Nucleus accumbens (tissue), 56 donors: ENCODE measurements around the gene PLVAP.

Experiments used
- DNase-seq, 56 donors: peaks; one replicate each; lab custom pipeline; 2025; lab: John Stamatoyannopoulos, UW

Gene PLVAP

DNA sequence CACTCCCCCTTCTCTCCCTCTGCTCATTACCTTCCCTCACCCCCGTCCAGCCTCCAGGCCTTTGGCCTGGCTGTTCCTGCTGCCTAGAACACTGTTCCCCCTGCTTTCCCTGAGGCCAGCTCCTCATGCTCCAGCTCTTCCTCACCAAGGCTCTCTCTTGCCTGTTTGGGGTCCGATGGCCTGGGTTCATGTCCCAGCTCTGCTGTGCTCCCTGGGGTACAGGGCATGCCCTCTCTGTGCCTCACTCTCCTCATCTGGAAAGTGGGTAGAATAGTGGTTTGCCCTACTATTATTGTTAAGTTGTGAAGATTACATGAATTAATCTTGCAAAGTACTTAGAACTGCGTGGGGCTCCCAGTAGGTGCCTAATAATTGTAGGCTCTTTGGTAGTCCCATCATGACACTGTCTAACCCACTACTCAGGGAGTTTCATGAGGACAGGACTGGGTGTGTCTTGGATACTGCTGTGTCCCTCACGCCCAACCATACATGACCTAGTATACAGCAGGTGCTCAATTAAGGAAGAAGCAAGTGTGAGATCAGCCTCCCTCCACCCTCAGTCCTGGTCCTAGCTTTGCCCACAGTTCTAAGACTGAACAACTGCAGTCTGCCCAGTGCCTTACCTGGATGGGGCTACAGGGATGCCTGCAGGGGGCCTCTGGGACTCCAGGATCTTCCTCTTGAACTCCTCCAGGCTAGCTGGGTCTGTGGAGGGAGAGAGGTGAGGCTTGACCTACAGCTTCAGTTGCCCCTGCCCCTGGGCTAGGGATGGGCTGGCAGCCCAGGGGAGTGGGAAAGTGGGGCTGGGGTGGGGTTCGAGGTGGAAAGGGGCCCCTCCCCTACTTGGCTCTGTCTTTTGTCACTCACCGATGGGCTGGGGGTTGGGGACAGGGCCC, 17.0 kb downstream of the PLVAP start:
- DNase-seq = no peak

DNA sequence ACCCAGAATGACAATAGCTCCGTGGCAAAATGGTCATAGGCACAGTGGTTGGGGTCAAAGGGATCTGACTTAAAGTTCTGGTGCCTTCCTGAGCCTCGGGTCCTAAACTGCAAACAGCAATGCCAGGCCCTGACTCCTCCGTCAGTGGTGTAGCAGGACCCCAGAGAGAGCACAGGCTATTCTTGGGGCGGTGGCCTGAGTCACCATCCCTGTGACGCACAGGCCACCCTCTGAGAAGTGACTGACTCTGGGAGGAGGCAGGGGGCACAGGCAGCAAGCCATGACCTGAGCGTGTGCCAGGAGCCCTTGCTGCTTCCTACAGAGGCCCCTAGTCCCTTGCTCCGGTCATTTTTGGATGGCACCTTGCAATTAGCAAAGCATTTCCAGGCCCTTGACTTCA, 18.7 kb downstream of the PLVAP start:
- DNase-seq = no peak

DNA sequence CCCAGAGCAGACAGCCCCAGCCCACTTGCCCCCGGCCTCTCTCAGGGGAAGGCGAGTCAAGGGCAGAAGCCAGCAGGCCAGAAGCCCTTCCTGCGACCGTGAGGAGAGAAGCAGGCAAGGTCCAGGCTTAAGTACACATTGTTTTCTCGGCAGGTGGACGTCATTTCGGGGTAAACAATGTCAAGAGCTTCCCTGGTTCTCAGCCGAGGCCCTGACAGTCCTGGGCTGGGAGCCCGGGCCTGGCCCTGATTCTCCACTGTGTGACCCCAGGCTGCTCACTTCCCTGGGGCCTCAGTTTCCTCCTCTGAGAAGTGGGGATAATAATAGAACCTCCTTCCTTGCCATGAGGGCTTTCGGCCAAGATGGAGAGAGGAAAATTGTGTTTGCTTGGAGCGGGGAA, 19.4 kb downstream of the PLVAP start:
- no peak for DNase-seq

DNA sequence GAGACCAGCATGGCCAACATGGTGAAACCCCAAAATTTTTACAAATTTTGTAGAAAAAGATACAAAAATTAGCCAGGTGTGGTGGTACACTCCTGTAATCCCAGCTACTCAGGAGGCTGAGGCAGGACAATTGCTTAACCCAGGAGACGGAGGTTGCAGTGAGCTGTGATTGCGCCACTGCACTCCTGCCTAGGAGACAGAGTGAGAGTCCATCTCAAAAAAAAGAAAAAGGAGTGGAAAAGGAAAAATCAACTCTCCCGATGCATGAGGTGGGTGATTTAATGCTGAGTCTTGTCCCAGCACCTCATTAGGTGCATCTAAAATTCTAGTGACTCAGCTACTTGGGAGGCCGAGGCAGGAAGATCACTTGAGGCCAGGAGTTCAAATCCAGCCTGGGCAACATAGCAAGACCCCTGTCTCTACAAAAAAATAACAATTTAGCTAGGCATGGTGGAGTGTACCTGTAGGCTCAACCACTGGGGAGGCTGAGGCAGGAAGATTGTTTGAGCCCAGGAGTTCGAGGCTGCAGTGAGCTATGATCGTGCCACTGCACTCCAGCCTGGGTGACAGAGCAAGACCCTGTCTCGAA, 20.0 kb downstream of the PLVAP start:
- no peak for DNase-seq

DNA sequence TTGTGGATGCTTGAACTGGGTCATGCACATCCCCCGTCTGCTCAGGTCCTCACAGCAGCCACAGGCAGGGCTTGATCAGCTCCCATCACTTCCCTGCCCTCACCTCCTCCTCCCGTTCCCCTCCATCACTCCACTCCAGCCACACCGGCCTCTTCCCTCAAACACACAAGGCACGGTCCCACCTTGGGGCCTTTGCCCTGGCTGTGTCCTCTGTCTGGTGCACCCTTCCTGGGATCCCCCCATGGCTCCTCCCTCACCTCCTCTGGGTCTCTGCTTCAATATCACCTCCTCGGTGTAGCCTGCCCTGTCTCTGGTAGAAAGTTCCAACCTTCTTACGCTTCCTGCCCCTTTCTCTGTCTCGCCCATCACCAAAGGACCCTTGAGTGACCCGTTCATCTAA, 23.8 kb downstream of the PLVAP start:
- no peak for DNase-seq

DNA sequence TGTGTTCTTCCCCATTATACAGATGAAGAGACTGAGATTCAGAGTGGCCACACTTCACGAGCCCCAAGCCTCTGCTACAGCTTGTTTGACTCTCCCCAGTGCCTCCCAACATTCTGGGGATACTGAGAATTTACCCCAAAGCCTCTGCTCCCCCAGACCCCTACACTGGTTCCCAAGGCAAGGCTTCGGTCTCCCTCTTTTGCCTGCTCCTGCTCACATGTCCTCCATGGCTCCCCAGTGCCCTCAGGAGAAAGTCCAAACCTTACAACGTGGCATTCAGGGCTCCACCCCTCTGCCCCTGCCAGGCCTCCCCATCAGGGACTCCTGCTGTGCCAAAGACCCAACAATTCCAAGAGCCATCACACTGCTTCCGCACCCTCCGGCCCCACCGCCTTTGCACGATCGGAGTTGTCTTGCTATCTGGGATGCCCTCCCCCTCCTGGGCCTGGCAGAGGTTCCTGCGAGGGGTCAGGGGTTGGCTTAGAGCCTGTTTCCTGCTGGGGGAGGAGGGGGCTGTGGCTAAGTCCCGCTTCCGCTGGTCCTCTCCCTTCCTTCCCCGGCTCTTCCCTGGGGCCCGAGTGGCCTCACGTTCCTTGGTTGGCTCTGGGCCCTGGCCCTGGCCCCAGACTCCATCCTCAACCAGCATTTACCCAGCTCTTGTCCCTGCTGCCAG, 24.4 kb downstream of the PLVAP start:
- peak in 2 of 56 donors; percentile 10 to 15 for DNase-seq

DNA sequence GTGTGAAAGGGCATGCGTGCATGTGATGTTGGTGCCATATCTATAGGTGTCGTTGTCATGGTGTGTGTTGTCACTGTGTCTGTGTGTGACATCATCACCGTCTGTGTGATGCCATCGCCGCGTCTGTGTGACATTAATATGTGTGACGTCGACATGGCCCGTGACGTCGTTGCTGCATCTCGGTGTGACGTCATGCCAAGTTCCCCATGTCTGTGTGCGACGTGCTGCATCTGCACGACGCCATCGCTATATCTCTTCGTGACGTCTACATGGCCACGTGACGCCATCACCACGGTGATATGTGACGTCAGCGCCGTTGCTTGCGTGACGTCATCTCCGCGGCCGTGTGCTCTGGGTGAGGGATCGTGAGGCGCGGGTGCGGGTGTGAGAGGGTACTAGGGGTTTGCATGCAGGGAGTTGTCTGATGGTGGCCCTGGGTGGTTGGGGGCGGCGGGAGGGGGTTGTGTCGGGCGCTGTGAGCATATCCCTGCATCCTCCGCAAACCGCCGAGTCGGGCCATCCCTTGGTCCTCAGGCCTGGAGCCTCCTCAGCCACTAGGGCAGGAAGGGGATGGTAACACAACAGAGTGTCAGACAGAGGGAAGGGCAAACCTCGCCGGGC, 25.2 kb downstream of the PLVAP start:
- no peak for DNase-seq

DNA sequence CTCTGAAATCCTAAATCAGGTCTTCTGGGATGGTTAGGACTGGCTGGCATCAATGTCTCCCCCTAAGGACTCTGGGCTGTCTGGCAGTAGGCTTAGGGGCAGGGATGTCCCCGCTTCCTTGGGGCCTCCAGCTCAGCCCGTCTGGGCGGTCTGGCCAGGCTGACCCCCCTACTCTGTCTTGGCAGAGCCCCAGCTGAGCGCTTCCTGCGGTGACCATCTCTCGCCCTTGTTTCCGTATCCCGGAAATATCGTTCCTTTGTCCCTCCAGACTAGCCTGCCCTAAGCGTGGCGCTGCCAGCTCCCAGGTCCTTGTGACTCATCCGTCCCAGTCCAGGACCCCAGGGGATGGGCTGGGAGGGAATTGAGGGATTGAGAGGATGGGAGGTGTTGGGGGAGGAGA, 28.4 kb downstream of the PLVAP start:
- peak in 2 of 56 donors; percentile 13 to 15 for DNase-seq

DNA sequence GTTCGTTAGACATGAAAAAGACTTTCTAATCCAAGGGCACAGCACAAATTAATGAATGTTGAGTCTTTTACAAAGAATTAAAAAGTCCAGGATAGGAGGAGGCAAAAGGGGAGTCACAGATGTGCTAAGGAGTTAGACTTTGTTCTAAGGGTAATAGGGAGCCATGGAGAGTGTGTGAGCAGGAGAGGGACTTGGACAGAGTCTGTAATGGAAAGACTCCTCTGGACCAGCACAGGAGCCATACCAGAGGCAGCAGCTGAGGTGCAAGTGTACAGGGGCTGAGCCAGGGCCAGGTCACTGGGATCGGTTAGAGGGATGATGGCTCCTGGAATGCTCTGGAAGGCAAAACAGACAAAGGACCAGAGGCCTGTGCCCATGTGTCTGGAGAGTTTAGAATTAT, 29.3 kb downstream of the PLVAP start:
- DNase-seq = no peak

DNA sequence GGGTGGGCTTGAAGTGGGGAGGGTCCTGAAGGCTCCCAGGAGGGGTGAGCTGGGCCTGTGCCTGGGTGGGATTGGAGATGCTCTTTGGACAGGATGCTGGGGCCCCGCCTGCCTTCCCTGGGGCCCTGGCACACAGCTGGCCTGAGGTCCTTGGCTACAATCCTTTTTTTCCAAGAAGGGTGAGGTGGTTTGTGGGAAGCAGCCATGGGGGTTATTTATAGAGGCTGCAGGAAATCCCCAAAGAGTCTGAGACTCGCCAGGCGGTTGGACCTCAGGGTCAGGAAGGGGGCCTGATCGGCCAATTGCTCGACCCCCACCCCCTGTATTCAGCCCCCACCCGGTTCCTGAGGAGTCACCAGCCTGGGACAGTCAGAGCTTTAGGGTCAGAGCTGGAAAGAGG, 29.8 kb downstream of the PLVAP start:
- no peak for DNase-seq

DNA sequence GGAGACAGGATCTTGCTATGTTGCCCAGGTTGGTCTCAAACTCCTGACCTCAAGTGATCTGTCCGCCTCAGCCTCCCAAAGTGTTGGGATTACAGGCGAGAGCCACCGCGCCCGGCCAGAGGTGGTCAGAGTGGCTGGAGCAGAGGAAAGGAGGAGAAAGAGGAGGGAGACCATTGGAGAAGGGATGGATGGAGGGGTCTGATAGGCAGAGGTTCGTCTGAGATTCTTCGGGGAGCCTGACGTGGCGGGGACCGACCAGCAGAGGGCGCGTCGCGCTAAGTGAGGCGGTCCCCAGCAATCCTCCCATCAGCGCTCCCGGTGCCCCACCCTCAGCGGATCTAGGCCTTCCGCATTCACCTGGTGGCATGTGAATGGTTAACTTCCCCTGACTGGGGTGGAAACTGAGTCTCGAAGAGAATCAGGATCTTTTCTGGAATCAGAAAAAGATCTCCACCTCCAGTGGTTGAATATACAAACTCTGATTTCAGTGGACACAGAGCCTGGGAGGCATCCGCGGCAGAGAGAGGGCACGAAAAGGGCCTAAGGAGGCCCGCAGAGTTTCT, 31.0 kb downstream of the PLVAP start:
- DNase-seq = peak in 40 of 56 donors; percentile 11 to 83 (median 42)

DNA sequence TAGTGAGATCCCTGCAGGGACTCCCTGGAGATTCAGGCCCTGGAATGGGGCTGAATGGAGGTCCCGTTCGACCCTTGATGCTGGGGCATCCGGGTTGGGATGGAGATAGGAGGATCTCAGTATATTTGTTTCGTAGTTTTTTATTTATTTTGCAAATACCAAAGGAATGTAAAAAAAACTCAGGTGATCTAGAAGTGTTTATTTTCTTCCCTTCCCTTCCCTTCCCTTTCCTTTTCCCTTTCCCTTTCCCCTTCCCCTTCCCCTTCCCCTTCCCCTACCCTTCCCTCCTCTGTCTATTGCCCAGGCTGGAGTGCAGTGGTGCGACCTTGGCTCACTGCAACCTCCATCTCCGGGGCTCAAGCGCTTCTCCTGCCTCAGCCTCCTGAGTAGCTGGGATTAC, 35.3 kb downstream of the PLVAP start:
- no peak for DNase-seq

DNA sequence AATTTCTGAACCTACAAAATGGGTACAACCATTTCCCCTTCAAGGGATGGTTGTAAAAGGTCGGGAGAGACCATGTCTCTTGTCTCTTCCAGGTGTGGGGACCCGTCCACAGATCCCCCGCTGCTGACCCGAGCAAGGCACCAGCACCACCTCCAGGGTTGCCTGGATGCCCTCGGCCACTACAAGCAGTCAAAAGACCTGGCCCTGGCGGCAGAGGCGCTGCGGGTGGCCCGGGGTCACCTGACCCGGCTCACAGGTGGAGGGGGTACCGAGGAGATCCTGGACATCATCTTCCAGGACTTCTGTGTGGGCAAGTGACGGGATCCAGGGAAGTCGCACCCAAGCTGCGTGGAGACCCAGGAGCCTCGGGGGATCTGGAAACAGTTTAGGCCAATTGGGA, 35.8 kb downstream of the PLVAP start:
- no peak for DNase-seq

DNA sequence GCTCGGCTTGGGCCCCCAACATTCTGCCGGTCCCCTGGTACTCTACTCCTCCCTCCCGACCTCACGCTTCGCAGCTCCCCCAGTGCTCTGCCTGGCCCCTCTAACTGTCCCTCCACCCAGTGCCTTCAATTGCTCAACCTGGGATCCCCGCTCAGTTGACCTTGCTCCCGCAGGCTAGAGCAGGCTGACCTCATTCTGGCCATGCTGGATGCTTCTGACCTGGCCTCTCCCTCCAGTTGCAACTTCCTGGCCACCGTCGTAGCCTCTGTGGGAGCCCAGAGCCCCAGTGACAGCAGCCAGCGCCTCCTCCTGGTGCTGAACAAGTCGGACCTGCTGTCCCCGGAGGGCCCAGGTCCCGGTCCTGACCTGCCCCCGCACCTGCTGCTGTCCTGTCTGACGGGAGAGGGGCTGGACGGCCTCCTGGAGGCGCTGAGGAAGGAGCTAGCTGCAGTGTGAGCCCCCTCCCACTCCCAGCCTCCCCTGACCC, 36.2 kb downstream of the PLVAP start:
- no peak for DNase-seq

DNA sequence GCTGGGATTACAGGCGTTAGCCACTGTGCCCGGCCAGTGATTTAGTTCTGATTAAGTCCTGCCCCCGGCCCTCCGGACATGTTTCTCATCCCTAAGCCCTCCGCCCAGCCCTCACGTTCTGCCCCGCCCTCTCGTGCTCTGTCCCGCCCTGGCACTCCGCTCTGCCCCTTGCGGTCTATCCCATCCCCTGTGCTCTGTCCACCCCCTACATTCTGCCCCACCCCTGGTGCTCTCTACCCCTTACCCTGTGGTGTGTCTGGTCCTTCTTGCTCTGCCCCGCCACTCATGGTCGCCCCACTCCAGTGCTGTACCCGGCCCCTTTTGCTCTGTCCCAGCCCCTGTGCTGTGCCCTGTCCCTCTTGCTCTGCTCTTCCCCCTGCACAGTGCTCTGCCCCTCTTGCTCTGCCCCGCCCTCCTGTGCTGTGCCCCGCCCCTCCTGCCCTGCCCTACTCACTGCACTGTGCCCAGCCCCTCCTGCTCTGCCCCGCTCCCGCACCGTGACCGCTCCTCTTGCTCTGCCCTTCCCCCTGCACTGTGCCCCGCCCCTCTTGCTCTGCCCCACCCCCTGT, 36.8 kb downstream of the PLVAP start:
- peak in 1 of 56 donors; percentile 8 for DNase-seq

DNA sequence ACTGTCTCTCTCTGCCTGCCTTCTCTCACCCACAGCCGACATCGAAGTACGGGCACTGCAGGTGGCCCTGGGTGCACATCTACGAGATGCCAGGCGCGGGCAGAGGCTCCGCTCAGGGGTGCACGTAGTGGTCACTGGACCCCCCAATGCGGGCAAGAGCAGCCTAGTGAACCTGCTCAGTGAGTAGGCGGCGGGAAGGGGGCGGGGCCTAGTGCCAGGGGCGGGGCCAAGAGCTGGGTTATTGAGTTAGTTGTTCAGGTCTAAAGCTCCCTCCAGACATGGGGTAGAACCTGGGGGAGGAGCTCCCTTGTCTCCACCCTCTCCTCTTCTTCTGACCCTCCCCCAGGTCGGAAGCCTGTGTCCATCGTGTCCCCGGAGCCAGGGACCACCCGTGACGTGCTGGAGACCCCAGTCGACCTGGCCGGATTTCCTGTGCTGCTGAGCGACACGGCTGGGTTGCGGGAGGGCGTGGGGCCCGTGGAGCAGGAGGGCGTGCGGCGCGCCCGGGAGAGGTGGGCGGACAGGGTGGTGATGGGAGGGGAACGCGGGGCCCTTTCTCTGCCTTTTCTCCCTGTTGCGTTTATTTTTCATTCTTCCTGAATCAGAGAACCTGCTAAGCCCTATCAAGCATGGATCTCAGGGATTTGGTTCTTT, 37.9 kb downstream of the PLVAP start:
- peak in 3 of 56 donors; percentile 21 to 52 (median 42) for DNase-seq

DNA sequence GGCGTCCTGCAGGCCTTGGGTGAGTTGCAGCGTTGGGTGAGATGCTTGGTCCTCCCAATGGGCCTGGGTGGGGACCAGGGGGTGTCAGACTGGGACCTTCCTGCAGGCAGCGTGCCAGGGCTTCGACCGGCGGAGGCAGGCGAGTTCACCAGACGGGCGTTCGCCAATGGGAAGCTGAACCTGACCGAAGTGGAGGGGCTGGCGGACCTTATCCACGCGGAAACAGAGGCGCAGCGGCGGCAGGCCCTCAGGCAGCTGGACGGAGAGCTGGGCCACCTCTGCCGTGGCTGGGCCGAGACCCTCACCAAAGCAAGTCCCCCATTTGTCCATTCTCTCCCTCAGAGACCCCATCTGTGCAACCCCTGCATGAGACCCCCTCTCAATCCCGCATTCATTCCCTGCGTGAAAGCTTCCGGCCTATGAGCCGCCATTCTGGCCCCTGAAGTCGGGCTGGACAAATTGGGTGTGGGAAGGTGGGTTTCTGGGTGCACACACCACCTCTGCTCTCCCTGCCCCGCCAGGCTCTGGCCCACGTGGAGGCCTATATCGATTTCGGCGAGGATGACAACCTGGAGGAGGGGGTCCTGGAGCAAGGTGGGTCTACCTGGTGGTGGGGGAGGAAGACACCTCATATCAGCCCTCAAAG, 38.6 kb downstream of the PLVAP start:
- DNase-seq = no peak

DNA sequence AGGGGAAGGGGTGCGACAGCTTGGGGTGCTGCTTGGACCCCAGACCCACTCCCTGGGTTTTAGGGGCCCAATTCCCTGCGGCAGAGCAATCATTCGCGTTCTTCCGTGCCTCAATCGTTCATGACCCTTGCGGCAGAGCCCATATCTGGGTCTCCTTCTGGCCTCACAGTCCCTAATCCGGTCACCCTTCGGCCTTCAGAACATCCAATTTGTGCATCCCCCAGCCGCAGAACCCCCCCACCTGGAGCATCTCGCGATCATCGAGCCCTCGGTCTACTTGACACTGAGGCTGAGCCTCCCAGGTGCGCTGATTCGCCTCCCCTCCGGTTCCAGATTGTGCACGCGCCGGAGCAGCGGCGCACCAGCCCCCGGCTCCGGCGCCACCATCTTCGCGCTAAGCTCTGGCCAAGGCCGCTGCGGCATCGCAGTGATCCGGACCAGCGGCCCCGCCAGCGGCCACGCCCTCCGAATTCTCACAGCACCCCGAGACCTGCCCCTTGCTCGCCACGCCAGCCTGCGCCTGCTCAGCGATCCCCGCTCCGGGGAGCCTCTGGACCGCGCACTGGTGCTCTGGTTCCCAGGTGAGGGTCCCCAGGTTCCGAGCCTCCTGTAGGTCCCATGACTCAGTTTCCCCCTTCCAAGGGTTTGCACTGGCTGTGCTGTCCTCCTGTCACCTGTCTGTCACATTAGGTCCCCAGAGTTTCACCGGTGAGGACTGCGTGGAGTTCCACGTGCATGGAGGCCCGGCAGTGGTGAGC, 39.3 kb downstream of the PLVAP start:
- peak in 7 of 56 donors; percentile 19 to 59 (median 37) for DNase-seq
